ENCODE data around the gene AMPD2.
"Not testable (repeated sequence)": the region's sequence is repeated elsewhere in the genome, so short reads cannot be mapped to it uniquely, and the experiment has no call there.

AMPD2 gene

GRCh38 chr1:109653306-109653705 lies 33.7 kb downstream of the AMPD2 start:
- no peak for DNase-seq

DNA sequence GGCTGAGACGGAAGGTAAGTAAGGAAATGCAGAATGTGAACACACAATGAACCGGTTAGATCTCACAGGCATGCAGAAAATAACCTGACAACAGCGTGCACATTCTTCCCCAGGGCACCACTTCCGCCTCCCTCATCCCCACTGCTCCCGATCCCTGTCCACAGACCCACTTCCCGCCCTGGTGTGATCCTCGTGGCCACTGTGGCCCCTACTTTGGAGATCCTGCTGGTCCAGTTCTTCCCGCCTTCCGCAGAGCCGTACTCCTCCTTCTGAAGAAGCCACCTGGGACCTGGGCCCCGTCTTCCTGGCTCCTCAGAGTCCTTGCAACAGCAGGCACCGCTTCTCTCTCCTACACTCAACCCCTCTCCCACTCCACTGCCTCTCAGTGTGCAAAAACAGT lies 34.9 kb downstream of the AMPD2 start:
- no peak for DNase-seq

GRCh38 chr1:109655615-109656519 lies 36.2 kb downstream of the AMPD2 start, which contains the start of gene GSTM4:
Gene GSTM4 (plus strand): TSS chr1:109656099. CDS start chr1:109656390, 291 bp downstream.
- DNase-seq, result peak; percentile 67

DNA sequence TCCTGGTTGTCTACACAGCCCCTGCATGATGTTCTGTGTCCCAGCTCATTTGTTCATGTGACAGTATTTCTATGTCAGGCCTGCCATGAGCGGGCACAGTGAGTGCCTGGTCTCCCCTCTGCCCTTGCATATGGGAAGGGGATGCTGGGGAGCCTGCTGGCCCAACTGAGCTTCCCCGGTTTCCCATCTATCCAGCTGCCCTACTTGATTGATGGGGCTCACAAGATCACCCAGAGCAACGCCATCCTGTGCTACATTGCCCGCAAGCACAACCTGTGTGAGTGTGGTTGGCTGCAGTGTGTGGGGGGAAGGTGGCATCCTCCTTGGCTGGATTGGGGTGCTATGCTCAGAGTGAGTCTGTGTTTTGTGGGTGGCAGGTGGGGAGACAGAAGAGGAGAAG lies 37.8 kb downstream of the AMPD2 start:
- no peak for DNase-seq

- no peak for DNase-seq
Observed at GRCh38 chr1:109657970-109658369, 38.3 kb downstream of the AMPD2 start.

DNA sequence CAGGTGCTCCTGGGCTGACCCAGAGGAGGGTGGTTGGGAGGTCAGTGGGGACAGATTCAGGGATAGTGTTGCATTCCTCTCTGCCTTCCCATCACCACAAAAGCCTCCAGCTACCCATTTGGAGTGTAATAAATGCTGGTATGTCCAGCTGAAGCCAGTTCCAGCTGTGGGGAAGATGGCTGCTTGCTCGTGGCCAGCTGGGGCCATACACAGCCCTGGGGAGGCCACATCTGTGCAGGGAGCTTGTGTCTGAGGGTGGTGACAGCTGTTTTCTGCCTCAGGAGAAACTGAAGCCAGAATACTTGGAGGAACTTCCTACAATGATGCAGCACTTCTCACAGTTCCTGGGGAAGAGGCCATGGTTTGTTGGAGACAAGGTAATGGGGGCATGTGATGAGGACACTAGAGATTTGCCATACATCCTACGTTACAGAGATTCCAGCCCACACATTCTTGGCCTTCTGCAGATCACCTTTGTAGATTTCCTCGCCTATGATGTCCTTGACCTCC lies 39.0 kb downstream of the AMPD2 start:
- no peak for DNase-seq

- no peak for DNase-seq
Observed at GRCh38 chr1:109659145-109659544, 39.5 kb downstream of the AMPD2 start.

GRCh38 chr1:109659997-109660690 lies 40.5 kb downstream of the AMPD2 start:
- no peak for DNase-seq

- not testable (repeated sequence) for DNase-seq
Observed at GRCh38 chr1:109660691-109661026, 41.0 kb downstream of the AMPD2 start.

GRCh38 chr1:109661391-109661790 lies 41.8 kb downstream of the AMPD2 start:
- DNase-seq, result no peak

GRCh38 chr1:109664671-109665070 lies 45.0 kb downstream of the AMPD2 start:
- DNase-seq, result no peak

- DNase-seq, result peak; percentile 77
Observed at GRCh38 chr1:109667452-109668122, 48.0 kb downstream of the AMPD2 start, which contains the start of gene GSTM2. Gene GSTM2 (plus strand): TSS chr1:109668057. CDS start chr1:109668116, 59 bp downstream.

DNA sequence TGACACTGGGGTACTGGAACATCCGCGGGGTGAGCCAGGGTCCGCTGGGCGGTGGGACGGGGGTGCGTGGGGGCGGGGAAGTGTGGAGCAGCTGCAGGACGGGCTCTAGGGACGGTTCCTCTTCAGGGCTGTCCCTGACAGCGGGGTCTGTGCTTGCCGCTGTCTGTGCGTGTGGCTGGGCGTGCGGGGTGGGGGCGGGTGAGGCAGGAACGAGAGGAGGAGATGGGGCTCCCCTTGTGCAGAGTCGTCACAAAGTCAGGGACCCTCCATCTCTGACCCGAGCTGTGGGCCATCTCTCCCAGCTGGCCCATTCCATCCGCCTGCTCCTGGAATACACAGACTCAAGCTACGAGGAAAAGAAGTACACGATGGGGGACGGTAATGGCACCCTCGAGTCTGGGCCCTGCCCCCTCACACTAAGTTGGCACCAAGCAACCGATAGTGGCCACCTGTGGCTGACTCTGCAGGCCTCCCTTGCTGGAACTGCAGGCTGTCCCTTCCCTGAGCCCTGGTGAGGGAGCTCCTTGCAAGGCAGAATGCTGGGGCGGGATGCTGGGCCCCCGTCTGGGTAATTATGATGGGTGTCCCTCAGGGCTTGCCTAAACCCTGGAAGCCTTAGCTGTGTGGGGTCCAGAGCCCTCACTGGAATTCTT lies 48.6 kb downstream of the AMPD2 start:
- no peak for DNase-seq

GRCh38 chr1:109669246-109669948 lies 49.8 kb downstream of the AMPD2 start:
- no peak for DNase-seq

DNA sequence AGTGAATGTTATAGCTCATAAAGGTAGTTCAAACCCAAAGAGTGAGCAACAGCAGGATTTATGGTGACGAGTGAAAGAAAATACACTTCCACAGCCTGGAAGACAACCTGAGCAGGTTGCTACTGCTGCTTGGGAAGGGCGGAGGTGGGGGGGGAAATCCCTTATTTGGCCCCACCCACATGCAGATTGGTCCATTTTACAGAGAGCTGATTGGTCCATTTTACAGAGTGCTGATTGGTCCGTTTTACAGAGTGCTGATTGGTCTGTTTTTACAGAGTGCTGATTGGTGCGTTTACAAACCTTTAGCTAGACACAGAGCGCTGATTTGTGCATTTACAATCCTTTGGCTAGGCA lies 50.3 kb downstream of the AMPD2 start:
- DNase-seq, result not testable (repeated sequence)

DNA sequence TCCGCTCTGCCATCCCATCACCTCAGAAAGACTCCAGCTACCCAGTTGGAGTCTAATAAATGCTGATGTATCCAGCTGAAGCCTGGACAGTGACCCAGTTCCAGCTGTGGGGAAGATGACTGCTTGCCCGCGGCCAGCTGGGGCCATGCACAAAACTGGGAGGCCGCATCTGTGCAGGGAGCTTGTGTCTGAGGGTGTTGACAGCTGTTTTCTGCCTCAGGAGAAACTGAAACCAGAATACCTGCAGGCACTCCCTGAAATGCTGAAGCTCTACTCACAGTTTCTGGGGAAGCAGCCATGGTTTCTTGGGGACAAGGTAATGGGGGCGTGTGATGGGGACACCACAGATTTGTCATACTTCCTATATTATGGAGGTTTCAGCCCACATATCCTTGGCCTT lies 51.4 kb downstream of the AMPD2 start:
- DNase-seq, result no peak

DNA sequence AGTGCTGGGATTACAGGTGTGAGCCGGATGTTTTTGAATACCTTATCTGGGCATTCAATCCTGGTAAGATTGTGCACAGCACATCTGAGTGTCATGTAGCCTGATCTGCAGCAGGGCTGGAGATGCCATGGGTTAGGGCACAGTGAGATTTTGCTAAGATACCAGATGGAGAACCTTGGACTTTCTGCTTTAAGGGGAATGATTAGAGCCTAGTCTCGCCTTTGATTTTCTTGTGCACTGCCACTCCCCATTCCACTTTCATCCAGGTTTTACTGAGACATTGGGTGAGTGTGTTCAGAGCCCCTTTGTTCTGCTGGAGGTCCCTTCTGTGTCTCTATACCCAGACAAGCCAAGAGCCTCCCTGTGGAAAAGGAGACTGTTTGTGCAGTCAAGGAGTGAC lies 54.2 kb downstream of the AMPD2 start:
- DNase-seq, result not testable (repeated sequence)

DNA sequence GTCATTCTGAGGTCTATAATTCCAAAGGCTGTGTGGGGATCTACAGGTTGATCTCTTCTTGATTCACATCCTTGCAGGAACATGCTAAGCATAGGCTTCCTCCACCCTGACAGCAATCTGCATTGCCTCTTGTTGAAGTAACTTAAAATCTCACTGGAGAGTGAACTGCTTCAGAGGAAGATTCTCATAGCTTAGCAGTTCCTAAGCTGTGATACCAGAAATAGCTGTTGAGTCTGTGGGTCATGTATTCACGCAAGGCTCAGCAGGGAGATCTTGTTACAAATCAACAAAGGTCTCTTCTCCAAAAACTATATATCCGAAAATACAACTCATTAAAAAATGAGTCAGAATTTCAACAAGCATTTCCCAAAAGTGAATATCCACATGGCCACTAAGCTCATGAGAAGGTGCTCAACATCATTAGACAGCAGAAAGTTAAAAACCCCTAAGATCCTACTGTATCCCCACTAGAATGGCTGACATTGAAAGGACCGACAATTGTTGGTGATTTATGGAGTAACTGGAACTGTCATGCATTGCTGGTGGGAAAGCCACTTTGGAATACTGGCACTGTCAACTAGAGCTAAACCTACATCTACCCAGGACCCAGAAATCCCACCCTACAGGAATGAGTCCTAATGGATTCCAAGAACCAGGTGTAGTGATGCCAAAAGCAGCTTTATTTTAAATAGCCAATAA lies 57.2 kb downstream of the AMPD2 start:
- DNase-seq, result not testable (repeated sequence)

DNA sequence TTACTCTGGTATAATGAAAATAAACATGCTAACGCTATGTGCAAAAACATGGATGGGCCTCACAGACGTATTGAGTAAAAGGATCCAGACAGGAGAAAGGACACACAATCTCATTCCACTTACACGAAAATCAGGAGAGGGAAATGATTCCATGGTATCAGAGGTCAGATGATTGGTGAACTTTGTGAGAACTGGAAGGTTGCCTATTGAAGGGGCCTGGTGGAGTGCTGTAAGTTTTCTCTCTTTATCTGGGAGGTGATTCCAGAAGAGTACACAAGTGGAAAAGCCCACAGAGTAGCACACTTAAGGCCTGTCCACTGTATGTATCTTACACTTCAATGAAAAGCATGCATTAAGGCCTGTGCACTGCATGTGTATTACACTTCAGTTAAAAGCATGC lies 57.8 kb downstream of the AMPD2 start:
- DNase-seq, result no peak

DNA sequence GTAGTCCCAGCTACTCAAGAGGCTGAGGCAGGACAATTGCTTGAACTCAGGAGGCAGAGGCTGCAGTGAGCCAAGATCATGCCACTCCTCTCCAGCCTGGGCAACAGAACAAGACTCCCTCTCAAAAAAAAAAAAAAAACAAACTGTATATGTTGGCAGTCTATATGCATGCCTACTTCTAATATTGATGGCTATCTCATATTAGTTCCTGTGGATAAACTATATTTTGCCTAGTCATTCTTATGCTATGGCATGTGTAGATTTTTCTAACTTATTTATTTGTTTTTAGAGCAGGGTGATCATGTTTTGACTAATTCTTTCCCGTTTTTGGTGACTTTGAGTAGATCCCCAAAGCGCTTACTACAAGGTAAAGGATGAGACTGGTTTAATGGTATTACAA lies 59.0 kb downstream of the AMPD2 start:
- DNase-seq, result not testable (repeated sequence)
